ENCODE data around the gene HHAT.

The HHAT gene

GRCh38 chr1:210438928-210439841, 110.5 kb downstream of the HHAT start:
- no peak for DNase-seq (ENCODE audit: low read depth in 2 of 2)

- DNase-seq (ENCODE audit: low read depth in 2 of 2) = no peak
Measured at GRCh38 chr1:210440081-210440480, 111.4 kb downstream of the HHAT start.

- DNase-seq (ENCODE audit: low read depth in 2 of 2) = no peak
Measured at GRCh38 chr1:210441028-210441427, 112.3 kb downstream of the HHAT start.

- DNase-seq (ENCODE audit: low read depth in 2 of 2) = no peak
Measured at GRCh38 chr1:210445485-210445884, 116.8 kb downstream of the HHAT start.

- DNase-seq (ENCODE audit: low read depth in 2 of 2) = no peak
Measured at GRCh38 chr1:210445931-210446330, 117.2 kb downstream of the HHAT start.

- DNase-seq (ENCODE audit: low read depth in 2 of 2) = peak; percentile 52 to 54
Measured at GRCh38 chr1:210446479-210446878, 117.8 kb downstream of the HHAT start.

GRCh38 chr1:210447456-210448057, 118.9 kb downstream of the HHAT start:
- DNase-seq (ENCODE audit: low read depth in 2 of 2) = no peak

GRCh38 chr1:210448297-210448892, 119.7 kb downstream of the HHAT start:
- DNase-seq (ENCODE audit: low read depth in 2 of 2) = no peak

GRCh38 chr1:210455840-210456603, 127.3 kb downstream of the HHAT start:
- no peak for DNase-seq (ENCODE audit: low read depth in 2 of 2)

- DNase-seq (ENCODE audit: low read depth in 2 of 2) = no peak
Measured at GRCh38 chr1:210456731-210457255, 128.1 kb downstream of the HHAT start.

GRCh38 chr1:210457568-210457967, 128.9 kb downstream of the HHAT start:
- no peak for DNase-seq (ENCODE audit: low read depth in 2 of 2)

- DNase-seq (ENCODE audit: low read depth in 2 of 2) = no peak
Measured at GRCh38 chr1:210464519-210465039, 135.9 kb downstream of the HHAT start.

GRCh38 chr1:210465150-210465549, 136.4 kb downstream of the HHAT start:
- DNase-seq (ENCODE audit: low read depth in 2 of 2) = no peak

- DNase-seq (ENCODE audit: low read depth in 2 of 2) = no peak
Measured at GRCh38 chr1:210467440-210468043, 138.8 kb downstream of the HHAT start.

GRCh38 chr1:210469441-210469840, 140.7 kb downstream of the HHAT start:
- no peak for DNase-seq (ENCODE audit: low read depth in 2 of 2)

- no peak for DNase-seq (ENCODE audit: low read depth in 2 of 2)
Measured at GRCh38 chr1:210475321-210475720, 146.6 kb downstream of the HHAT start.

GRCh38 chr1:210475806-210476205, 147.1 kb downstream of the HHAT start:
- no peak for DNase-seq (ENCODE audit: low read depth in 2 of 2)

GRCh38 chr1:210476730-210477129, 148.0 kb downstream of the HHAT start:
- no peak for DNase-seq (ENCODE audit: low read depth in 2 of 2)

GRCh38 chr1:210477328-210477924, 148.7 kb downstream of the HHAT start:
- no peak for DNase-seq (ENCODE audit: low read depth in 2 of 2)

- no peak for DNase-seq (ENCODE audit: low read depth in 2 of 2)
Measured at GRCh38 chr1:210478820-210479219, 150.1 kb downstream of the HHAT start.

- DNase-seq (ENCODE audit: low read depth in 2 of 2) = no peak
Measured at GRCh38 chr1:210482491-210482890, 153.8 kb downstream of the HHAT start.
